Liver (tissue), 9 donors: Measurements from ENCODE around the gene RNF145. TPM values are rescaled to one million over a fixed set of nuclear protein-coding genes. Genes with fewer than 3 reads are reported as not detected.

Source experiments
- DNase-seq: peaks from one replicate; pipeline ENCODE4 v3.0.0-alpha.2; 2017; ENCODE audit warnings: low spot score
- H3K27ac ChIP-seq, 2 donors: one replicate each; pipeline ENCODE4 v1.7.0; 2013; ENCODE audit warnings: inconsistent platforms in 2 of 2, low read length in 2 of 2, control low read depth in 1 of 2, low read depth in 1 of 2, mild to moderate bottlenecking in 1 of 2
- H3K27me3 ChIP-seq, 4 donors: one replicate each; pipeline versions ENCODE4 v1.6.1 to v1.7.0; 2013; ENCODE audit warnings: low read length in 3 of 4, inconsistent platforms in 1 of 4, mild to moderate bottlenecking in 1 of 4, moderate library complexity in 1 of 4; ENCODE audit not compliant: control insufficient read depth in 4 of 4, insufficient read depth in 4 of 4
- H3K36me3 ChIP-seq, 4 donors: one replicate each; pipeline versions ENCODE4 v1.6.1 to v1.7.0; 2013; ENCODE audit warnings: low read length in 3 of 4, mild to moderate bottlenecking in 3 of 4, low read depth in 1 of 4, moderate library complexity in 1 of 4; ENCODE audit not compliant: control insufficient read depth in 4 of 4, insufficient read depth in 3 of 4
- H3K4me1 ChIP-seq, 4 donors: one replicate each; pipeline versions ENCODE4 v1.6.1 to v1.7.0; 2013; ENCODE audit warnings: low read length in 3 of 4, mild to moderate bottlenecking in 3 of 4, moderate library complexity in 1 of 4; ENCODE audit not compliant: control insufficient read depth in 4 of 4, insufficient read depth in 4 of 4
- H3K4me3 ChIP-seq, 3 donors: one replicate each; pipeline versions ENCODE4 v1.6.1 to v1.7.0; 2013; ENCODE audit warnings: low read length in 3 of 3, control low read depth in 1 of 3, low read depth in 1 of 3, mild to moderate bottlenecking in 1 of 3
- H3K9ac ChIP-seq, 2 donors: one replicate each; pipeline ENCODE4 v1.7.0; 2013; ENCODE audit warnings: low read length in 2 of 2, mild to moderate bottlenecking in 2 of 2, moderate library complexity in 2 of 2, control low read depth in 1 of 2, low read depth in 1 of 2
- H3K9me3 ChIP-seq, 4 donors: one replicate each; pipeline versions ENCODE4 v1.6.1 to v1.7.0; 2013; ENCODE audit warnings: low read length in 3 of 4; ENCODE audit not compliant: control insufficient read depth in 4 of 4
- ATF3 ChIP-seq: IDR thresholded peaks from 2 replicates; pipeline ENCODE4 v1.6.1; 2016; ENCODE audit warnings: antibody characterized with exemption
- CTCF ChIP-seq: fragments of 150-350 bp; IDR thresholded peaks from 2 replicates; pipeline ENCODE4 v1.5.1; 2017; ENCODE audit warnings: improper control_type of control experiment, low read depth, low read length; ENCODE audit not compliant: missing input control
- FOXA1 ChIP-seq: IDR thresholded peaks from 2 replicates; pipeline ENCODE4 v1.6.1; 2016; ENCODE audit warnings: antibody characterized with exemption
- GABPA ChIP-seq, 2 donors: IDR thresholded peaks in 1 of 2; conservative IDR thresholded peaks in 1 of 2; 2 replicates each; pipeline ENCODE4 v1.6.1; 2016; ENCODE audit warnings: antibody characterized with exemption in 2 of 2, mild to moderate bottlenecking in 1 of 2, moderate library complexity in 1 of 2
- HNF4A ChIP-seq, 2 donors: conservative IDR thresholded peaks; 2 replicates each; pipeline ENCODE4 v1.6.1; 2016; ENCODE audit warnings: antibody characterized with exemption in 2 of 2, mild to moderate bottlenecking in 2 of 2
- HNF4G ChIP-seq: IDR thresholded peaks from 2 replicates; pipeline ENCODE4 v1.6.1; 2016; ENCODE audit warnings: antibody characterized with exemption
- JUND ChIP-seq, 2 donors: IDR thresholded peaks; 2 replicates each; pipeline ENCODE4 v1.6.1; 2016; ENCODE audit warnings: antibody characterized with exemption in 2 of 2
- NR2F2 ChIP-seq: IDR thresholded peaks from 2 replicates; pipeline ENCODE4 v1.6.1; 2016; ENCODE audit warnings: antibody characterized with exemption
- RAD21 ChIP-seq, 2 donors: IDR thresholded peaks; 2 replicates each; pipeline ENCODE4 v1.6.1; 2016; ENCODE audit warnings: antibody characterized with exemption in 2 of 2, mild to moderate bottlenecking in 2 of 2
- REST ChIP-seq: IDR thresholded peaks from 2 replicates; pipeline ENCODE4 v1.6.1; 2016; ENCODE audit warnings: antibody characterized with exemption, mild to moderate bottlenecking
- RXRA ChIP-seq, 2 donors: IDR thresholded peaks; 2 replicates each; pipeline ENCODE4 v1.6.1; 2017 to 2018; ENCODE audit warnings: antibody characterized with exemption in 2 of 2, mild to moderate bottlenecking in 1 of 2
- SP1 ChIP-seq: IDR thresholded peaks from 2 replicates; pipeline ENCODE4 v1.6.1; 2018; ENCODE audit warnings: antibody characterized with exemption, mild to moderate bottlenecking
- TAF1 ChIP-seq: conservative IDR thresholded peaks from 2 replicates; pipeline ENCODE4 v1.6.1; 2016; ENCODE audit warnings: antibody characterized with exemption, mild to moderate bottlenecking
- ZBTB33 ChIP-seq: IDR thresholded peaks from 2 replicates; pipeline ENCODE4 v1.6.1; 2016; ENCODE audit warnings: antibody characterized with exemption
- WGBS: extraction: QIAGEN DNeasy Blood & Tissue Kit; methylation state at CpG from one replicate; pipeline ENCODE4 v1.1.7; 2013; 5-methylcytosine and 5-hydroxymethylcytosine counted together
- polyA plus RNA-seq, 2 donors: library from polyadenylated mRNA; stranded (reverse) in 1 of 2; unstranded in 1 of 2; fragments of 200-250 nt in 1 of 2; fragments of >200 nt in 1 of 2; fragmentation: Nextera tagmentation in 1 of 2; extraction: Ambion mirVana in 1 of 2; gene quantifications; one replicate each; pipeline versions ENCODE4 v1.2.1 to v1.2.3, GENCODE V29; 2013 to 2015
- total RNA-seq, 2 donors: library from RNA; depleted of rRNA; stranded (reverse); fragments of >200 nt; gene quantifications; one replicate each; pipeline ENCODE4 v1.2.3, GENCODE V29; 2014
- donor health status: healthy.
- donor health status: healthy.
- donor health status: healthy.
- donor health status: healthy.
- donor health status: healthy.

The RNF145 gene
- total and polyA plus RNA-seq, 4 donors: 2.9 to 34.6 (median 11.7) TPM

- DNase-seq: no peak
- H3K9ac ChIP-seq: no peak overlapping the region
- H3K27ac ChIP-seq: no peak overlapping the region
- TF ChIP-seq TAF1 (no peak), SP1 (no peak), RXRA (IDR thresholded peaks at IDR 0.05) (no peak), ZBTB33 (no peak)
- no peaks in the 10 kb centered on the region for H3K9me3 ChIP-seq
- no peak overlapping the region for H3K4me3 ChIP-seq
- WGBS: 62% methylated on average over 3 of the region's 3 CpGs
- H3K4me1 ChIP-seq: no peaks in the 10 kb centered on the region
- H3K27me3 ChIP-seq: no peaks in the 10 kb centered on the region
- H3K36me3 ChIP-seq: peaks cover 0 to 6% (median 0%) of the 10 kb centered on the region in 4 donors
Observed at GRCh38 chr5:159171274-159171673, 38.1 kb downstream of the RNF145 start.

GRCh38 chr5:159170021-159170420 is 39.3 kb downstream of the RNF145 start:
- DNase-seq: no peak
- no peaks in the 10 kb centered on the region for H3K4me1 ChIP-seq
- H3K27me3 ChIP-seq: no peaks in the 10 kb centered on the region
- peaks cover 0 to 4% (median 2%) of the 10 kb centered on the region in 4 donors for H3K36me3 ChIP-seq
- no peak overlapping the region for H3K9ac ChIP-seq
- TF ChIP-seq GABPA (IDR thresholded peaks at IDR 0.05 in 1 of 2, conservative IDR thresholded peaks at IDR 0.05 in 1 of 2): no peak
- TF ChIP-seq CTCF: no peak
- TF ChIP-seq RAD21 (IDR thresholded peaks at IDR 0.05): no peak
- no peak for TF ChIP-seq ATF3
- TF ChIP-seq HNF4G: no peak
- no peak for TF ChIP-seq HNF4A (conservative IDR thresholded peaks at IDR 0.05)
- no peak for TF ChIP-seq JUND (IDR thresholded peaks at IDR 0.05)
- no peak for TF ChIP-seq RXRA (IDR thresholded peaks at IDR 0.05)
- no peak for TF ChIP-seq FOXA1
- TF ChIP-seq ZBTB33: no peak
- TF ChIP-seq NR2F2: no peak
- no peak for TF ChIP-seq SP1
- TF ChIP-seq REST: no peak
- H3K9me3 ChIP-seq: no peaks in the 10 kb centered on the region
- H3K27ac ChIP-seq: no peak overlapping the region
- H3K4me3 ChIP-seq: no peak overlapping the region
